Measurements from ENCODE around the gene SLC22A23.

Gene SLC22A23

GRCh38 chr6:3264356-3264755, 192.5 kb downstream of the SLC22A23 start:
- no peak for DNase-seq (ENCODE audit: low read depth)
- no peak overlapping the region for H3K4me3 ChIP-seq (ENCODE audit: low read depth, low read length)
- TF ChIP-seq CTCF (IDR thresholded peaks at IDR 0.05; ENCODE audit: control insufficient read depth, extremely low read depth, insufficient read depth): no peak

- DNase-seq (ENCODE audit: low read depth): no peak
- no peak overlapping the region for H3K4me3 ChIP-seq (ENCODE audit: low read depth, low read length)
- no peak for TF ChIP-seq CTCF (IDR thresholded peaks at IDR 0.05; ENCODE audit: control insufficient read depth, extremely low read depth, insufficient read depth)
Measured at GRCh38 chr6:3263096-3263495, 193.8 kb downstream of the SLC22A23 start.

GRCh38 chr6:3261921-3262320, 194.9 kb downstream of the SLC22A23 start:
- TF ChIP-seq CTCF (IDR thresholded peaks at IDR 0.05; ENCODE audit: control insufficient read depth, extremely low read depth, insufficient read depth): no peak
- H3K4me3 ChIP-seq (ENCODE audit: low read depth, low read length): no peak overlapping the region
- no peak for DNase-seq (ENCODE audit: low read depth)

GRCh38 chr6:3261518-3261820, 195.4 kb downstream of the SLC22A23 start:
- TF ChIP-seq CTCF (IDR thresholded peaks at IDR 0.05; ENCODE audit: control insufficient read depth, extremely low read depth, insufficient read depth): no peak
- H3K4me3 ChIP-seq (ENCODE audit: low read depth, low read length): no peak overlapping the region
- DNase-seq (ENCODE audit: low read depth): no peak

- no peak for DNase-seq (ENCODE audit: low read depth)
- H3K4me3 ChIP-seq (ENCODE audit: low read depth, low read length): peak overlapping the region; percentile 91
- TF ChIP-seq CTCF (IDR thresholded peaks at IDR 0.05; ENCODE audit: control insufficient read depth, extremely low read depth, insufficient read depth): no peak
Measured at GRCh38 chr6:3260772-3261517, 195.9 kb downstream of the SLC22A23 start.

- no peak for DNase-seq (ENCODE audit: low read depth)
- peak overlapping the region; percentile 91 for H3K4me3 ChIP-seq (ENCODE audit: low read depth, low read length)
- TF ChIP-seq CTCF (IDR thresholded peaks at IDR 0.05; ENCODE audit: control insufficient read depth, extremely low read depth, insufficient read depth): no peak
Measured at GRCh38 chr6:3260296-3260695, 196.6 kb downstream of the SLC22A23 start.

GRCh38 chr6:3259491-3259958, 197.3 kb downstream of the SLC22A23 start:
- peak overlapping the region; percentile 91 for H3K4me3 ChIP-seq (ENCODE audit: low read depth, low read length)
- TF ChIP-seq CTCF (IDR thresholded peaks at IDR 0.05; ENCODE audit: control insufficient read depth, extremely low read depth, insufficient read depth): no peak
- DNase-seq (ENCODE audit: low read depth): no peak
